OCI-LY1 (cell line): ENCODE data around the gene ZNF662.

ENCODE experiments used
- CTCF ChIP-seq: fragments of 200-600 bp; sonication (generic), shearing (Covaris generic); IDR thresholded peaks from 2 replicates; pipeline ENCODE4 v1.5.1; 2017; ENCODE audit warnings: mild to moderate bottlenecking, antibody characterized with exemption, low read length, moderate library complexity, mixed read lengths
- EZH2 ChIP-seq: fragments of 200-600 bp; sonication (generic), shearing (Covaris generic); IDR thresholded peaks from 2 replicates; pipeline ENCODE4 v1.8.0; 2017; ENCODE audit warnings: borderline replicate concordance, mixed run types, mild to moderate bottlenecking, antibody characterized with exemption, low read length, moderate library complexity, mixed read lengths

GRCh38 chr3:42856544-42856943, 49.4 kb upstream of the ZNF662 start:
- TF ChIP-seq EZH2 (no peak), CTCF (no peak)
